HepG2 (cell line): ENCODE measurements around the gene TPPP2. TPM values are rescaled to one million over a fixed set of nuclear protein-coding genes. Genes with fewer than 3 reads are reported as not detected.

Experiments
- ATAC-seq: fragments of 200-7000 bp; cut with Tn5 transposase; 3 replicates; pipeline ENCODE4 v1.9.1; 2020; ENCODE audit warnings: mild to moderate bottlenecking, moderate library complexity
- BruUV-seq: library from RNA; stranded (reverse); fragments of 400-500 nt; replicated peaks from 2 replicates; lab custom pipeline; 2021; lab: Mats Ljungman, UMichigan
- CTCF ChIA-PET: fragments of 300-600 bp; formaldehyde crosslinking; extraction: SDS; loops from one replicate; lab custom pipeline; 2021; ENCODE audit warnings: low total read pairs, inconsistent platforms, low intra/inter-chr PET ratio; lab: Yijun Ruan, JAX
- POLR2A ChIA-PET: fragments of 350-600 bp; sonication (Branson Sonifier 250); formaldehyde crosslinking; loops from one replicate; lab custom pipeline; 2020; ENCODE audit warnings: antibody characterized with exemption, inconsistent platforms; lab: Yijun Ruan, JAX
- DNase-seq: peaks from one replicate; pipeline ENCODE4 v3.0.0-alpha.2; 2015; ENCODE audit warnings: low spot score
- FAIRE-seq: peaks from 3 replicates; lab custom pipeline; 2011; peaks lifted over from hg19 to GRCh38; lab: Jason Lieb, UNC
- H2AFZ ChIP-seq: one replicate; pipeline ENCODE4 v1.6.1; 2011; ENCODE audit warnings: low read length, inconsistent platforms
- H3K27ac ChIP-seq: fragments of 300-600 bp; 3 replicates; pipeline ENCODE4 v1.8.0; 2011; ENCODE audit warnings: mixed run types, mild to moderate bottlenecking, mixed read lengths, low read length, inconsistent platforms; ENCODE audit not compliant: insufficient read depth; ENCODE audit errors: extremely low read length
- H3K27me3 ChIP-seq, 2 experiments: fragments of 200-600 bp in 1 of 2; 2 replicates in 1 of 2; 3 replicates in 1 of 2; pipeline versions ENCODE4 v1.6.0 to v1.8.0; 2011; ENCODE audit warnings: low read length in 2 of 2, mild to moderate bottlenecking in 2 of 2, moderate library complexity in 2 of 2, inconsistent platforms in 1 of 2; ENCODE audit not compliant: insufficient read depth in 2 of 2, control insufficient read depth in 1 of 2
- H3K36me3 ChIP-seq, 2 experiments: fragments of 200-600 bp in 1 of 2; replicated peaks in 1 of 2; 2 replicates in 1 of 2; 3 replicates in 1 of 2; pipeline versions ENCODE4 v1.5.1 to v1.8.0; 2011; ENCODE audit warnings: low read length in 2 of 2, inconsistent platforms in 1 of 2; ENCODE audit not compliant: insufficient read depth in 2 of 2, control insufficient read depth in 1 of 2
- H3K4me1 ChIP-seq: 2 replicates; pipeline ENCODE4 v1.5.1; 2012; ENCODE audit warnings: low read length, inconsistent platforms; ENCODE audit not compliant: insufficient read depth
- H3K4me2 ChIP-seq: 2 replicates; pipeline ENCODE4 v1.6.0; 2011; ENCODE audit warnings: low read depth, low read length, inconsistent platforms
- H3K4me3 ChIP-seq, 3 experiments: fragments of 200-600 bp in 1 of 3; sonication (generic), shearing (Covaris generic) in 1 of 3; replicated peaks in 1 of 3; 2 replicates each; pipeline ENCODE4 v1.5.1; 2011 to 2016; ENCODE audit warnings: low read length in 3 of 3, inconsistent platforms in 2 of 3, low read depth in 2 of 3, mild to moderate bottlenecking in 2 of 3, control low read depth in 1 of 3, mixed read lengths in 1 of 3; ENCODE audit not compliant: insufficient read depth in 1 of 3
- H3K79me2 ChIP-seq: one replicate; pipeline ENCODE4 v1.6.1; 2011; ENCODE audit warnings: low read length, inconsistent platforms; ENCODE audit not compliant: insufficient read depth
- H3K9ac ChIP-seq: 2 replicates; pipeline ENCODE4 v1.6.0; 2011; ENCODE audit warnings: mild to moderate bottlenecking, low read depth, low read length, inconsistent platforms; ENCODE audit not compliant: insufficient read depth
- H3K9me3 ChIP-seq: 2 replicates; pipeline ENCODE4 v1.5.1; 2012; ENCODE audit warnings: mild to moderate bottlenecking, low read length
- H4K20me1 ChIP-seq: 2 replicates; pipeline ENCODE4 v1.6.0; 2011; ENCODE audit warnings: inconsistent platforms, mild to moderate bottlenecking, low read length, moderate library complexity; ENCODE audit not compliant: insufficient read depth
- AGO1 ChIP-seq: fragments of 200-400 bp; formaldehyde crosslinking; IDR thresholded peaks from 2 replicates; pipeline ENCODE4 v1.6.1; 2017; ENCODE audit warnings: mild to moderate bottlenecking, low read depth, low read length, moderate library complexity; ENCODE audit not compliant: poor library complexity, severe bottlenecking
- ARNTL ChIP-seq: sonication (generic); formaldehyde crosslinking; IDR thresholded peaks from 2 replicates; pipeline ENCODE4 v1.4.0; 2020; ENCODE audit warnings: mild to moderate bottlenecking, missing genetic modification reagents
- CSRNP1 ChIP-seq: sonication (generic); formaldehyde crosslinking; IDR thresholded peaks from 2 replicates; pipeline ENCODE4 v1.8.1; 2023; ENCODE audit warnings: mild to moderate bottlenecking, missing genetic modification reagents
- HNF4A ChIP-seq: sonication (generic); formaldehyde crosslinking; IDR thresholded peaks from 2 replicates; pipeline ENCODE4 v1.4.0; 2020; ENCODE audit warnings: missing genetic modification reagents
- JARID2 ChIP-seq: sonication (generic); formaldehyde crosslinking; IDR thresholded peaks from 2 replicates; pipeline ENCODE4 v1.8.1; 2023; ENCODE audit warnings: missing genetic modification reagents, inconsistent platforms; ENCODE audit not compliant: insufficient replicate concordance
- KLF11 ChIP-seq: IDR thresholded peaks from 2 replicates; pipeline ENCODE4 v1.6.1; 2016; ENCODE audit warnings: missing compliant biosample characterization
- NFIB ChIP-seq: sonication (generic); formaldehyde crosslinking; IDR thresholded peaks from 2 replicates; pipeline ENCODE4 v1.9.0; 2021; ENCODE audit warnings: missing genetic modification reagents, mild to moderate bottlenecking, borderline replicate concordance
- POLR2AphosphoS2 ChIP-seq: IDR thresholded peaks from 2 replicates; pipeline ENCODE4 v1.6.1; 2011; ENCODE audit warnings: low read depth, low read length, improper control_type of control experiment
- SP140L ChIP-seq: sonication (generic); formaldehyde crosslinking; IDR thresholded peaks from 2 replicates; pipeline ENCODE4 v1.4.0; 2020; ENCODE audit warnings: missing genetic modification reagents, borderline replicate concordance
- STAG1 ChIP-seq: sonication (generic); formaldehyde crosslinking; IDR thresholded peaks from 2 replicates; pipeline ENCODE4 v1.4.0; 2020; ENCODE audit warnings: missing genetic modification reagents
- ZNF274 ChIP-seq: sonication (generic); formaldehyde crosslinking; IDR thresholded peaks from 2 replicates; pipeline ENCODE4 v1.5.1; 2020; ENCODE audit warnings: mild to moderate bottlenecking, missing genetic modification reagents
- ZNF564 ChIP-seq: sonication (generic); formaldehyde crosslinking; IDR thresholded peaks from 2 replicates; pipeline ENCODE4 v1.8.1; 2023; ENCODE audit warnings: mild to moderate bottlenecking, missing genetic modification reagents
- ZNF577 ChIP-seq: sonication (generic); formaldehyde crosslinking; IDR thresholded peaks from 2 replicates; pipeline ENCODE4 v1.4.0; 2020; ENCODE audit warnings: mild to moderate bottlenecking, low read depth, missing genetic modification reagents, borderline replicate concordance
- ZNF598 ChIP-seq: sonication (generic); formaldehyde crosslinking; IDR thresholded peaks from 2 replicates; pipeline ENCODE4 v1.5.1; 2020; ENCODE audit warnings: mild to moderate bottlenecking, missing genetic modification reagents, borderline replicate concordance
- ZNF607 ChIP-seq: sonication (generic); formaldehyde crosslinking; IDR thresholded peaks from 2 replicates; pipeline ENCODE4 v1.5.1; 2020; ENCODE audit warnings: missing genetic modification reagents, mild to moderate bottlenecking, borderline replicate concordance
- ZNF747 ChIP-seq: sonication (generic); formaldehyde crosslinking; IDR thresholded peaks from 2 replicates; pipeline ENCODE4 v1.8.1; 2023; ENCODE audit warnings: missing genetic modification reagents, mild to moderate bottlenecking, borderline replicate concordance
- ZNF839 ChIP-seq: sonication (generic); formaldehyde crosslinking; IDR thresholded peaks from 2 replicates; pipeline ENCODE4 v1.4.0; 2020; ENCODE audit warnings: missing genetic modification reagents, mild to moderate bottlenecking, borderline replicate concordance
- ZSCAN30 ChIP-seq: sonication (generic); formaldehyde crosslinking; IDR thresholded peaks from 2 replicates; pipeline ENCODE4 v1.5.0; 2020; ENCODE audit warnings: mild to moderate bottlenecking, missing genetic modification reagents
- WGBS: methylation state at CpG from one replicate; pipeline ENCODE4 v1.1.6; 2017; ENCODE audit warnings: low lambda C conversion rate; 5-methylcytosine and 5-hydroxymethylcytosine counted together
- in situ Hi-C: cut with HindIII; loops from 2 replicates; pipeline ENCODE4 v1.10.0; 2017; ENCODE audit warnings: low pct_unique_long_range_greater_than_20kb; ENCODE audit not compliant: extremely low pct_ligation_motif_present
- intact Hi-C: fragments of 100-400 bp; cut with micrococcal nuclease; formaldehyde crosslinking; loops from one replicate; pipeline ENCODE4 v1.10.0; 2022; ENCODE audit not compliant: unreplicated experiment
- polyA plus RNA-seq, 8 experiments: library from polyadenylated mRNA; depleted of rRNA in 3 of 8; stranded (reverse) in 7 of 8; unstranded in 1 of 8; fragments of >200 nt; fragmentation: Illumina TruSeq in 4 of 8; extraction: Trizol in 4 of 8; gene quantifications; 2 replicates each; pipeline versions ENCODE4 v1.2.1 to v1.2.3, GENCODE V29; 2011 to 2016; ENCODE audit warnings: low read depth in 4 of 8, missing spikeins in 1 of 8, mixed read lengths in 1 of 8; ENCODE audit not compliant: insufficient read depth in 1 of 8
- total RNA-seq, 5 experiments: library from RNA; depleted of rRNA; stranded (reverse); fragments of >200 nt; fragmentation: Illumina TruSeq; extraction: Trizol; gene quantifications; 2 replicates each; pipeline ENCODE4 v1.2.3, GENCODE V29; 2016; ENCODE audit warnings: low read depth in 1 of 5
- TF ChIP-seq, protein P1 (sequence below): sonication (generic); formaldehyde crosslinking; IDR thresholded peaks from 2 replicates; pipeline ENCODE4 v1.5.0; 2020; ENCODE audit warnings: missing genetic modification reagents
- TF ChIP-seq, protein P2 (sequence below): sonication (generic); formaldehyde crosslinking; IDR thresholded peaks from 2 replicates; pipeline ENCODE4 v1.8.0; 2022; ENCODE audit warnings: mild to moderate bottlenecking, missing genetic modification reagents; ENCODE audit not compliant: insufficient replicate concordance

TPPP2 gene
- total and polyA plus RNA-seq, 2 of the 13 experiments (the other 11 are each of a cell fraction or from before 2014, with no cell fraction given) = 0.58 to 4.2 TPM

DNA sequence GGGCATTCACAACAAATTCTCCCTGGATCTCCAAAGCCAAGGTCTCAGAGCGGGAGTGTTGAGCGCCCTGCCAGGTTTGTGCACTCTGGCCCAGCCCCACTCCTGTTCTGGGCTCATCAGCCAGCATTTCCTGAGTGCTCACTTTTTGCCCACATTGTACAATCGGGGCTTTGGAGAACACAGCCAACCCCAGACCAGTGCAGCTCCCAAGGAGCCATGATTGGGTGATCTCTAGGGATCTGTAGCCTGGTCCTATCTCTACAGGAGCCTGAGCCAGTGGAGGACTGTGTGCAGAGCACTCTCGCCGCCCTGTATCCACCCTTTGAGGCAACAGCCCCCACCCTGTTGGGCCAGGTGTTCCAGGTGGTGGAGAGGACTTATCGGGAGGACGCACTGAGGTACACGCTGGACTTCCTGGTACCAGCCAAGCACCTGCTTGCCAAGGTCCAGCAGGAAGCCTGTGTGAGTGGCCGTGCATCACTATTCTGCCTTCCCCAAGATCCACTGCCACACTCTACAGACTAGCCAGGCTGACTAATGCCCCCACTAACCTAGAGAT is 42.8 kb downstream of the TPPP2 start (continued):
- TF ChIP-seq STAG1 (CRISPR knock-in tag) (no peak), HNF4A (CRISPR knock-in tag) (no peak), ZNF274 (0 out of 2 replicates have a peak, but pooled peaks have one; percentile 34), POLR2AphosphoS2 (no peak), ZNF598 (CRISPR knock-in tag) (0 out of 2 replicates have a peak, but pooled peaks have one; percentile 54), AGO1 (no peak)

- H3K4me2 ChIP-seq = no peak overlapping the region
- H3K27ac ChIP-seq = no peak overlapping the region
- WGBS = 80% methylated on average over 4 of the region's 9 CpGs
- peaks cover 29% of the 10 kb centered on the region for H3K4me1 ChIP-seq
- H3K9ac ChIP-seq = no peak overlapping the region
- no peak for DNase-seq
- intact Hi-C loops (no loop called here), in situ Hi-C loops (no loop called here)
- H4K20me1 ChIP-seq = no peaks in the 10 kb centered on the region
- no peaks in the 10 kb centered on the region for H3K9me3 ChIP-seq
- ChIA-PET POLR2A (interaction anchor here (0.9 to 4.3 kb wide), 7 partner anchors 10 to 59 kb away, joined by 3 to 84 read pairs (median 4); partner anchors contain the start of gene ZNF219), CTCF (no interaction called here)
- peaks cover 6% of the 10 kb centered on the region for H3K79me2 ChIP-seq
- peaks cover 27 to 46% of the 10 kb centered on the region in 2 experiments for H3K36me3 ChIP-seq
- H3K27me3 ChIP-seq = peaks cover 0 to 7% of the 10 kb centered on the region in 2 experiments; a peak in 1 of 5 replicates
- no peak overlapping the region for H2AFZ ChIP-seq
- H3K4me3 ChIP-seq = no peak overlapping the region
- FAIRE-seq = no peak
- no peak for ATAC-seq
- BruUV-seq = no TSS peak
- TF ChIP-seq, protein P1, sequence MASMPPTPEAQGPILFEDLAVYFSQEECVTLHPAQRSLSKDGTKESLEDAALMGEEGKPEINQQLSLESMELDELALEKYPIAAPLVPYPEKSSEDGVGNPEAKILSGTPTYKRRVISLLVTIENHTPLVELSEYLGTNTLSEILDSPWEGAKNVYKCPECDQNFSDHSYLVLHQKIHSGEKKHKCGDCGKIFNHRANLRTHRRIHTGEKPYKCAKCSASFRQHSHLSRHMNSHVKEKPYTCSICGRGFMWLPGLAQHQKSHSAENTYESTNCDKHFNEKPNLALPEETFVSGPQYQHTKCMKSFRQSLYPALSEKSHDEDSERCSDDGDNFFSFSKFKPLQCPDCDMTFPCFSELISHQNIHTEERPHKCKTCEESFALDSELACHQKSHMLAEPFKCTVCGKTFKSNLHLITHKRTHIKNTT (CRISPR knock-in tag) = no peak
- TF ChIP-seq KLF11 (CRISPR knock-in tag) (no peak), SP140L (CRISPR knock-in tag) (no peak), ZNF747 (CRISPR knock-in tag) (no peak), ZNF577 (CRISPR knock-in tag) (no peak), JARID2 (CRISPR knock-in tag) (no peak), ZNF564 (CRISPR knock-in tag) (no peak), ZNF607 (CRISPR knock-in tag) (no peak), NFIB (CRISPR knock-in tag) (no peak), CSRNP1 (0 out of 2 replicates have a peak, but pooled peaks have one; percentile 38), ARNTL (CRISPR knock-in tag) (no peak), ZNF839 (CRISPR knock-in tag) (0 out of 2 replicates have a peak, but pooled peaks have one; percentile 48), ZSCAN30 (no peak)
- TF ChIP-seq, protein P2, sequence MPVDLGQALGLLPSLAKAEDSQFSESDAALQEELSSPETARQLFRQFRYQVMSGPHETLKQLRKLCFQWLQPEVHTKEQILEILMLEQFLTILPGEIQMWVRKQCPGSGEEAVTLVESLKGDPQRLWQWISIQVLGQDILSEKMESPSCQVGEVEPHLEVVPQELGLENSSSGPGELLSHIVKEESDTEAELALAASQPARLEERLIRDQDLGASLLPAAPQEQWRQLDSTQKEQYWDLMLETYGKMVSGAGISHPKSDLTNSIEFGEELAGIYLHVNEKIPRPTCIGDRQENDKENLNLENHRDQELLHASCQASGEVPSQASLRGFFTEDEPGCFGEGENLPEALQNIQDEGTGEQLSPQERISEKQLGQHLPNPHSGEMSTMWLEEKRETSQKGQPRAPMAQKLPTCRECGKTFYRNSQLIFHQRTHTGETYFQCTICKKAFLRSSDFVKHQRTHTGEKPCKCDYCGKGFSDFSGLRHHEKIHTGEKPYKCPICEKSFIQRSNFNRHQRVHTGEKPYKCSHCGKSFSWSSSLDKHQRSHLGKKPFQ (CRISPR knock-in tag) = no peak
These were observed 43.9 kb downstream of the TPPP2 start for GRCh38 chr14:21073921-21074320.
